ENCODE measurements around the gene OTUB2. TPM values are rescaled to one million over a fixed set of nuclear protein-coding genes. Genes with fewer than 3 reads are reported as not detected.

OTUB2 gene
- total and polyA plus RNA-seq, 2 donors (not counting 3 experiments of a cell fraction or from before 2014, with no cell fraction given): 0.70 to 1.6 TPM

GRCh38 chr14:94034886-94035285 lies 8.7 kb downstream of the OTUB2 start:
- no peak for TF ChIP-seq JUN (IDR thresholded peaks at IDR 0.05; ENCODE audit: borderline replicate concordance, insufficient read depth, insufficient read length, low read depth)
- no peak for TF ChIP-seq GATA2 (IDR thresholded peaks at IDR 0.05; ENCODE audit: insufficient read depth, insufficient read length, low read depth, low read length)
- no peak for TF ChIP-seq POLR2A (IDR thresholded peaks at IDR 0.05; ENCODE audit: low read depth, low read length)
- TF ChIP-seq FOS (IDR thresholded peaks at IDR 0.05; ENCODE audit: borderline replicate concordance, insufficient read depth, low read length): no peak
- no peak for TF ChIP-seq MAX (IDR thresholded peaks at IDR 0.05; ENCODE audit: insufficient read depth, insufficient read length)
- no peak for TF ChIP-seq POLR2AphosphoS5 (IDR thresholded peaks at IDR 0.05; ENCODE audit: insufficient read depth, low read depth, low read length)
- no peak for TF ChIP-seq MYC (IDR thresholded peaks at IDR 0.05; ENCODE audit: low read depth, low read length)
- no peak for TF ChIP-seq EZH2 (IDR thresholded peaks at IDR 0.05; ENCODE audit: borderline replicate concordance, low read depth, low read length, severe bottlenecking)
- TF ChIP-seq, protein P1, sequence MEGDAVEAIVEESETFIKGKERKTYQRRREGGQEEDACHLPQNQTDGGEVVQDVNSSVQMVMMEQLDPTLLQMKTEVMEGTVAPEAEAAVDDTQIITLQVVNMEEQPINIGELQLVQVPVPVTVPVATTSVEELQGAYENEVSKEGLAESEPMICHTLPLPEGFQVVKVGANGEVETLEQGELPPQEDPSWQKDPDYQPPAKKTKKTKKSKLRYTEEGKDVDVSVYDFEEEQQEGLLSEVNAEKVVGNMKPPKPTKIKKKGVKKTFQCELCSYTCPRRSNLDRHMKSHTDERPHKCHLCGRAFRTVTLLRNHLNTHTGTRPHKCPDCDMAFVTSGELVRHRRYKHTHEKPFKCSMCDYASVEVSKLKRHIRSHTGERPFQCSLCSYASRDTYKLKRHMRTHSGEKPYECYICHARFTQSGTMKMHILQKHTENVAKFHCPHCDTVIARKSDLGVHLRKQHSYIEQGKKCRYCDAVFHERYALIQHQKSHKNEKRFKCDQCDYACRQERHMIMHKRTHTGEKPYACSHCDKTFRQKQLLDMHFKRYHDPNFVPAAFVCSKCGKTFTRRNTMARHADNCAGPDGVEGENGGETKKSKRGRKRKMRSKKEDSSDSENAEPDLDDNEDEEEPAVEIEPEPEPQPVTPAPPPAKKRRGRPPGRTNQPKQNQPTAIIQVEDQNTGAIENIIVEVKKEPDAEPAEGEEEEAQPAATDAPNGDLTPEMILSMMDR (IDR thresholded peaks at IDR 0.05; ENCODE audit: extremely low read depth in 1 of 2, insufficient read depth in 1 of 2, low read depth in 1 of 2, low read length in 2 of 2): no peak
- Histone ChIP-seq H2AFZ (ENCODE audit: low read depth, low read length) (no peak overlapping the region), H3K9me1 (replicated peaks; ENCODE audit: control insufficient read depth, extremely low read depth, insufficient read depth, low read length) (no peaks in the 10 kb centered on the region), H3K9me3 (replicated peaks; ENCODE audit: control insufficient read depth, insufficient read depth, low read length) (no peaks in the 10 kb centered on the region), H4K20me1 (replicated peaks; ENCODE audit: control insufficient read depth, extremely low read depth, insufficient read depth, low read length) (no peaks in the 10 kb centered on the region), H3K79me2 (ENCODE audit: control insufficient read depth, insufficient read depth, low read length) (no peaks in the 10 kb centered on the region), H3K4me3 (replicated peaks in 1 of 3; ENCODE audit: insufficient read depth in 1 of 3, low read depth in 1 of 3, low read length in 3 of 3) (no peak overlapping the region), H3K27ac (ENCODE audit: insufficient read depth, low read depth, low read length) (no peak overlapping the region), H3K4me2 (ENCODE audit: insufficient read depth, low read length) (no peak overlapping the region), H3K36me3 (ENCODE audit: control insufficient read depth in 2 of 2, extremely low read depth in 1 of 2, insufficient read depth in 2 of 2, low read length in 2 of 2) (no peaks in the 10 kb centered on the region), H3K9ac (replicated peaks; ENCODE audit: extremely low read depth, insufficient read depth, low read length) (no peak overlapping the region), H3K4me1 (ENCODE audit: control insufficient read depth, extremely low read depth, insufficient read depth, low read length) (no peaks in the 10 kb centered on the region), H3K27me3 (ENCODE audit: control insufficient read depth in 2 of 2, insufficient read depth in 2 of 2, low read length in 2 of 2) (no peaks in the 10 kb centered on the region)
- DNase-seq (ENCODE audit: low read depth, low spot score): no peak
- ChIA-PET POLR2A (no interaction called here), CTCF (interaction anchor here (0.7 to 10.5 kb wide), 13 partner anchors 9 to 145 kb away, joined by 3 to 347 read pairs (median 8); partner anchors contain the start of genes DDX24, IFI27L1, IFI27L2 and PPP4R4)
- no TSS peak for BruUV-seq (replicated peaks)
- intact Hi-C loops (cut with micrococcal nuclease) (no loop called here), dilution Hi-C loops (cut with MboI; ENCODE audit: extremely low pct_ligation_motif_present, low sequenced_read_pairs) (no loop called here)
- FAIRE-seq: no peak
